Fibroblast of skin of back (primary cell): ENCODE results near the gene KCNA5.

Experiments used
- DNase-seq: peaks from one replicate; pipeline ENCODE4 v3.0.0-alpha.2; 2013

KCNA5 gene

GRCh38 chr12:5027046-5027821 lies 16.4 kb upstream of the KCNA5 start:
- DNase-seq = no peak

GRCh38 chr12:5030066-5030465 lies 13.6 kb upstream of the KCNA5 start:
- DNase-seq = no peak

DNA sequence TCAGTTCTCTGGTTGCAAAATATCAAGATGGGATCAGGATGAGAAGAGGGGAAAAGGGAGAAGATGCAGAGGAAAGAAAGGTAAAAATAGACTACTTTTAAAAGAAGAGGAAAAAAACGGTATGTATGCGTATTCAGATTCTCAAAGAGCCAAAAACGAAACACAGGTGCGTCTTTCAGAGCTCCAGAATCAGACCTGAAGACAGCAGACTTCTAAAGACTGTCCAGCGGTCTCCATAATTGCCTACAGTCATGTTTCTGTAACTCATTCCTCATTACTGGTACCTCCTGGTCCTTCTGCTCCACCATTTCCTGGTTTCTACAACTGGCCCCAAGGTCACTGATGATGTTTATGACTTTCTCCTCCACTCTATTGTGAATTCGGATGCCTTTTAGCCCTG lies 12.4 kb upstream of the KCNA5 start:
- no peak for DNase-seq

DNA sequence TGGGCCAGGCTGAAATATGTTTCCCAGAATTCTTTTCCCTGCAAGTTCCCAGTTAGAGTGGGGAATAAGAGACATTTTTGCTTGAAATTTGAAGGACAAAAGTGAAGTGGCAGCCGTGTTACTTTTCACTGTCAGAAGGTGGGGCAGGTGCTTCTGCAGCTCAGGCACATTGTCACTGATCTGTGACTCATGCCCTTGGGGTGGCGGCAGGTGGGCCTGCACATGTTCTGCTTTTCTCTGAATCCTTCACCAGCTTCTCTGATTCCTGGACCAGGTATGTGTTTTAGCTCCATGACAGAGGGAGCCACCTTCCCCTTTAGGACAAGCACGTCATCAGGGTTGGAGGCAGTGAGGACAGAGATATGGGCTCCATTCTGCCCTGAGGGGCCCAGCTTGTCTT lies 11.7 kb upstream of the KCNA5 start:
- DNase-seq = no peak

DNA sequence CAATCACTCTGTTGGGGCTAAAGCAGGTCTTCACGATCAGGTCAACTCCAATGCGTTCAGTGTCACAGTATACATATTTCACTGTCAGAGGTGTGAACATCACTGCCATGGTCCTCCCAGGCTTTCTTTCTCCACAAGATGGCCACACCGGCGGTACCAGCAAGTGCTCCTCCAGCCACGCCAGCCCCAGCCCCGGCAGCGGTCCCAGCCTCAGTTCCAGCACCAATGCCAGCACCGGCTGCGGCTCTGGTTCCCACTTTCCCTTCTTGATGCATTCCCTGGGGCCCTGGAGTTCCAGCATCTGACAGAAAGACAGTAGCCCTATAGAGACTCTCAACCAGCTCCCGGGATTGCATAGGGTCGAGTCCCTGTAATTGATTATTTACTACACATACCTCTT lies 10.9 kb upstream of the KCNA5 start:
- DNase-seq = no peak

GRCh38 chr12:5033883-5034282 lies 9.8 kb upstream of the KCNA5 start:
- peak; percentile 77 for DNase-seq

DNA sequence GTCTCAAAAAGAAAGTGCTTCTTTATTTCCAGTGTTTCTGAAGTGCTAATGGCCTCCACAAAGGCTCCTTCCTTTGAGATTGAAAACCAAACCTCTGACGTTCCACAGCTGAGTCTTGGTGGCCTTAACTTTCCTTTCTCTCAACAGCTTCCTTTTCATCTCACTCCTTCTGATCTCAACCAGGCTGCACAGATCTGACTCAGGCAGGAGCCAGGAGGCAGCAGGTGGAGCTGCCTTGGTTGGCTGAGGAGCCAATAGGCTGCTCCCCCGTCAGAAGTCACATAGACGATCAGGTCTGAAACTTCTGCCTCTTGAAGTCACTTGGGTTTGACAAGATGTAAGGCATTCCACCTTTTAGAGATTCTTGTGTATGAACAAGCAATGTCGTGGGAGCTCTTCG lies 9.1 kb upstream of the KCNA5 start:
- no peak for DNase-seq

- no peak for DNase-seq
Observed at GRCh38 chr12:5035618-5036017, 8.1 kb upstream of the KCNA5 start.

DNA sequence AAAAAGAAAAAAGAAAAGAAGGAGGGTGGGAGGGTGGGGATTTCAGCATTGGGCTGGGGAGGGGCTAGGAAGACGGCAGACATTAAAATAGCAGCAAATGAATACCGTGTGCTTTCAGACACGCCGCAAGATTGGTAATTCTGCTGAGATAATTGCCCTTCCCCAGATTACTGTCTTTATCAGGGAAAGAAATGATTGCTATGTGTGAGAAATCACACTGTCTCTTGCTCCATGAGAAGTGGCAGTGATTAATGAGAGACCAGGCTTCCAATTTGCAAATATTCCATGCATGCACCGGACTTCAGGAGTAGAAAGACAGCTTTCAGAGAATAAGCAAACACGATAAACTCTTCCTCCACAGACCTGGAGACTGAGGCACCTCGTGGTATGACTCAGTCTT lies 7.6 kb upstream of the KCNA5 start:
- peak; percentile 28 for DNase-seq

DNA sequence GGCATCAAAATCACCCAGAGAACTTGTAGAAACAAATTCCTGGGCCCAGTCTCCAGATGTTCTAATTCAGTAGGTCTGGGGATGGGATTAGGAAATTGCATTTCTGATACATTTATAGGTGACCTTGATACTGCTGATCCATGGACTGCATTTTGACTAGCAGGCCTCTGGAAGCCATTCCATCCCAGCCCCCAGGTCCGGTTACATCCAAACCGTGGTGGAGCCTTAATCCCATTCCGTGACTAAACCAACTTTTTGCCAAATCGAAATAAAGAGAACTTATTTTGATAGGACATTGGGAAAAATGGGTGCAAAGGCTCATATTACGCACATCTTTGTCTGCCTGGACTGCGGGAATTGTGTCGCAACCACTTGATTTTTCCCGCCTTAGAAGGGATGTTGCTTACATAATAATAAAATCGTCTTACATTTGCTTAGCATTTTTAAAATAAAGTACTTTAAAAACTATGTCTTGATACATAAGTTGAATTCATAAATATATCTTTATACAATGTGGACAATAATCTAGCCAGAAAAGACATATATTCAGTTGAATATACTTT lies 5.8 kb upstream of the KCNA5 start:
- DNase-seq = no peak

DNA sequence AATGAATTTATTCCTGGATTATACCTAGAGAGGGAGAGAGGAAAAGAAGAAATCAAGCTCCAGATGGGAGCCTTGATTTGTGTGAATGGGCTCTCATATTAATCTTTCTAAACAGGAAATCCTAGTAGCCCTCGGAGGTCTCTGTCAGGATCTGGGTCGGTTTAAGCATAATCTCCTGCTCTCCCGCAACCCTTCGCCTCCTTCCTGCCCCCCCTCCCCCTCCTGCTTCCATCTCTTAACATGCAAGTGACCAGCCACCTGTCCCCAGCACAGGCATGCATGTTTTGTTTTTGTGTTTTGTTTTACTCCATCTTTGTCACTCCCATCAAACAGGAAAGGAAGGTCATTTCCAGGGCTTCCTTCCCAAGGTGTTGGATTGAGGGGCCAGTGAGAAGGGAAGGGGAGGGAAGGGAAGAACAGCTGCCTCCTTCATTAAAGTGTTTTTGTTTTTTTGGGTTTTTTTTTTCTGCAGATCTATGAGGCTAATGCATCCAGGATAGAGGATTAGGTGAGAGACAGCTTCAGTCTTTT lies 4.8 kb upstream of the KCNA5 start:
- DNase-seq = no peak

GRCh38 chr12:5039815-5040214 lies 3.9 kb upstream of the KCNA5 start:
- no peak for DNase-seq

DNA sequence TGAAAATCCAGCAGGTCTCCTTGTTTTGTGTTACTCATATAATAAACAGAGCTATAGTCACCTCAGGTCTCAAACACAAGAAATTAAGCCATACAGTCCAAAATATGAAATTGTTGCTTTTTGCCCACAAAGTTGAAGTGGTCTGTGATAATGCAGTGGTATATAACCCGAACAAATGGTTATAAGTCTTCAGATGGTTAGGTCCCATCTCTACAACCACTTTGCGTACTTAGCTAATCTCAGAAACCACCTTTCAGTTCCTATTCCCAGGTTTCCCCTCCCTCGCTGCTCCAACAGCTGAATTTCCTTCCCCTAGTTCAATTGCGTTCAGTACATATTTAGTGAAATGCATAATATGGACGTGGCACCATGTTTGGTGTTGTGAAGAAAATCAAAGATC lies 3.3 kb upstream of the KCNA5 start:
- DNase-seq = no peak

DNA sequence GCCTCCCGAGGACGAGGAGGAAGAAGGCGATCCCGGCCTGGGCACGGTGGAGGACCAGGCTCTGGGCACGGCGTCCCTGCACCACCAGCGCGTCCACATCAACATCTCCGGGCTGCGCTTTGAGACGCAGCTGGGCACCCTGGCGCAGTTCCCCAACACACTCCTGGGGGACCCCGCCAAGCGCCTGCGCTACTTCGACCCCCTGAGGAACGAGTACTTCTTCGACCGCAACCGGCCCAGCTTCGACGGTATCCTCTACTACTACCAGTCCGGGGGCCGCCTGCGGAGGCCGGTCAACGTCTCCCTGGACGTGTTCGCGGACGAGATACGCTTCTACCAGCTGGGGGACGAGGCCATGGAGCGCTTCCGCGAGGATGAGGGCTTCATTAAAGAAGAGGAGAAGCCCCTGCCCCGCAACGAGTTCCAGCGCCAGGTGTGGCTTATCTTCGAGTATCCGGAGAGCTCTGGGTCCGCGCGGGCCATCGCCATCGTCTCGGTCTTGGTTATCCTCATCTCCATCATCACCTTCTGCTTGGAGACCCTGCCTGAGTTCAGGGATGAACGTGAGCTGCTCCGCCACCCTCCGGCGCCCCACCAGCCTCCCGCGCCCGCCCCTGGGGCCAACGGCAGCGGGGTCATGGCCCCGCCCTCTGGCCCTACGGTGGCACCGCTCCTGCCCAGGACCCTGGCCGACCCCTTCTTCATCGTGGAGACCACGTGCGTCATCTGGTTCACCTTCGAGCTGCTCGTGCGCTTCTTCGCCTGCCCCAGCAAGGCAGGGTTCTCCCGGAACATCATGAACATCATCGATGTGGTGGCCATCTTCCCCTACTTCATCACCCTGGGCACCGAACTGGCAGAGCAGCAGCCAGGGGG lies 979 bp downstream of the KCNA5 start:
- DNase-seq = no peak

DNA sequence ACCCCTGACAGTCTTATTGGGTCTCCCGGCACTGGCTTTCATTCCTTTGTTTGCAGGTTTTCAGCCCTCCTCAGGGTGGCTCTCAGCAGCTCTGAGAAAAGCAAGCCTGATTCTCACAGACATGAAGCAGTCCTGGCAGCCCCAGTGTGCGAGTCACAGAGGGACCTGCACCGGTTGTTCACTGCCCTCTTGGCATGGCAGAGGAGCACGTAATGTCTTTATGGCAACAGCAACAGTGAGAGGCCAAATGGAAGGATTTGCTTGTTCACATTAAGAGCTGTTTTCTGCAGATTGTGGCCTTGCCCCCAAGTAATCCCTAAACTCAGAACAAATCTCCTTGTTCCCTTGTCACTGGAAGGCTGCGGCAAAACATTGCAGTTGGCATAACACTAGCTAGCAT lies 3.4 kb downstream of the KCNA5 start:
- no peak for DNase-seq

DNA sequence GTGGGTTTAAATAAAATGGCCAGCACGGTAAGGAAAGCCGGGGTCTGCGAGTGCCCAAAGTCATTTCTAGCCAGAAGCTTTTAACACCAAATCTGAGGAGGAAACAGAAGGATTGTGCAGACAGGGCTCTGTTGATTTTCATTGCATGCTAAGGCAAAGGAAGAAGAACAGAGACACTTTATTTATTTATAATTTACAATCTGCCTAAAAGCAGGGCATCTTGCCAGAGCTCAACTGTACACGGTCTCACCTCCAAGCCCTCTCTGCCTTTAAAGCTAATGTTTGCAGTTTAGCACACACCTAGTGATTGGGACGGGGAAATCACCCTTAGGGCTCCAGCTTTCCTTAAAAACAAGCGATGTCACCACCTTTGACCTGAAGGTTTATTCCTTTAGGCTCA lies 4.0 kb downstream of the KCNA5 start:
- DNase-seq = no peak

DNA sequence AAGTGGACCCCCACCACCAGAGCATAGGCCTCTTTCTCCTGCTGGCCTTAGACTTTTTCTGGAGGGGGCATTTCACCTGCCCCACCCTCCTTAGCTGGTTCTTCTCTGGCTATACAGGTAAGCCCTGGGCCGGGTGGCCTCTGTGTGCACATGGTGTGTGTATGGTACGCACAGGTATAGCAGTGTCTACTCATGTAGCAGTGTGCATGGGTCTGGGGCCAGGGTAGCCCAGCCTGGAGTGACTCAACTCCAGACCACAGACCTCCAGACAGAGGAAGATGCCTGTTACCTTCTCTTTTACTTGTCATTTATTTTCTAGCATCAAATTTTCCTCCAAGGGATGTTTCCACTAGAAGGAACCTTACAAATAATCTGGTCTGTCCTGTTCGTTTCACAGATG lies 6.9 kb downstream of the KCNA5 start:
- no peak for DNase-seq

GRCh38 chr12:5051334-5051733 lies 7.7 kb downstream of the KCNA5 start:
- DNase-seq = no peak

DNA sequence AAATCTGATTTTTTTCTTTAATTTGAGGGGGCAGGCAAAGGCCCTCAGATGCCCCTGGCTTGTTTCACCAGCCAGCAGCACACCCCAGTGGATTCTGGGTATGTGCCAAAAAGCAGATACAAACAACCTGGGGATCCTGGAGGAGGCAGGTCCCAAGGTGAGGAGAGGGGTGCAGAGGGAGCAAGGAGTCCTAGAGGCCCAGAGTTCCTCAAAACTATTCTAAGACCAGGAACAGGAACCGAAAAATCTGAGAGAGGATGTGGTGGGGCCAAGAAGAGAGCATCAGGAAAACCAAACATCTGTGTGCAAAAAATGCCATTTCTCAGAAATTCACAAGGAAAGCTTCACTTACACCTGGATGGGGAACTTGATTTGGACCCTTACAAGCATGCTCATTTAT lies 8.2 kb downstream of the KCNA5 start:
- no peak for DNase-seq

DNA sequence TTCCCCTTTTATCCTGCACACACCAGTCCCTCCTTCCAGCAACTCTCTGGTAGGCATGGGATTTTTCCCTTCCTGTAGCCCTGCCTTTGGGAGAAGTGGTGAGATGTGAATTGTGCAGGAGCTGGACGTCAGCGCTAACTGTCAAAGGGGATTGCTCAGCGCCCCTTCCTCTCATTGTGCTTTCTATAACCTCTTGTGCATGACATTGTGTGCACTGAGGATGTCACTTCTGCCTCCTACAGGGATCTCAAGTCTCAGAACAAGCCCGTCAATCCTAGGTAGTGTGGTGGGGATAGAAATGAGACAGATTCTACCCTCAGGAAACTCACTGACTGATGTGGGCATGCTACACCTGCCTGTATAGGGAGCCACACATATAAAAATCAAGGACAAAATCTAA lies 8.7 kb downstream of the KCNA5 start:
- DNase-seq = no peak

DNA sequence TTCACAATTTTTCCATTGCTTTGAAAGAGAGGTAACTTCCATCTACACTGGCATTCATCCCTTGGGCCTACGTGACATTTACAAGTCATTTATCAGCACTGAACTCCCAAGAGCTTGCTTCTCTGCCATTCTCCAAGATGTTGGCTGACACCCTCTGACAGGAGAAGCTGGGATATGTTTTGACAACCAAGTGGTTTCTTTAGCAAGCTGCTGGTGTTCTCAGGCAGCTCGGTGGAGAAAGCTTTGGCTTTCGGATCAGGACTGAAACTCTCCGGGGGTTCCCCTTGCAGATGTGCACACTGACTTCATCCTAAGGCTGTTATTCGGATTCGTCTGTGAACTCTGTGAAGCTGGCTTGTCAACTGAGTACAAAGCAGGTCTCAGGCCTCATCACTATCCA lies 15.7 kb downstream of the KCNA5 start:
- DNase-seq = no peak

DNA sequence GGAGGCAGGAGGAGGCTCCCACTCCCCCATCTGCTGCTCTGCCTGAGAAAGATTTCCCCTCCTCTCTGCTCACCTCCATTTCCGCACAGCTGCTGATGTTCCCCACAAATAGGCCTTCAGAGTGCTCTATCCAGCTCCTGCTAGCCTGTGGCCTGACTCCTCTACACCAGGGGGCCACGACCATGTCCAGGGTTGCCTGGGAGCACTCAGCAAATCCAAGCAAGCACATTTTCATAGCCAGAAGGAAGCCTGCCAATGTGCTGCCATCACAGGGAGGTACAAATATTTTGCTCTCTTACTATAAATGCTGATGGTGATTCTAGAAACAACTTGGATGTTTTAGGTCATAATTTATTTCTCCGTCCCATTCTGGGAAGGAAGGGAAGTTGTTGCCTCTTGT lies 17.3 kb downstream of the KCNA5 start:
- no peak for DNase-seq

DNA sequence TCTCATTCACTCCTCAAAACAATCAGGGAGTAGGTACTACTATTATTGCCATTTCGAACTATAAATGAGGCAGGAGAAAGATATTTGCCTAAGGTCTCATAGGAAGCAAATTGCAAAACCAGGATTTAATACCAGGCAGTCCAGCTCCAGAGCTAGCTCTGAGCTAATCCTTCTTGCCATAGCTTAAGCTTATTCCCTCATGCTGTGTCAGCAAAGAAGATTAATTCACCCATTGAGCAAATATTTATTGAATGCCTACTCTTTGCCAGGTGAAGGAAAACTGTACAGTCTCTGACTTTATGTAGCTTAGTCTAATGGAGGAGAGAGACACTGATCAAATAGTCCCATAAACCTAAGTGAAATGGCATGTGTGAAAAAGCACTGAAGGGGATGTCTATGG lies 19.5 kb downstream of the KCNA5 start:
- DNase-seq = no peak
